ENCODE measurements around the gene NKTR.

The NKTR gene

DNA sequence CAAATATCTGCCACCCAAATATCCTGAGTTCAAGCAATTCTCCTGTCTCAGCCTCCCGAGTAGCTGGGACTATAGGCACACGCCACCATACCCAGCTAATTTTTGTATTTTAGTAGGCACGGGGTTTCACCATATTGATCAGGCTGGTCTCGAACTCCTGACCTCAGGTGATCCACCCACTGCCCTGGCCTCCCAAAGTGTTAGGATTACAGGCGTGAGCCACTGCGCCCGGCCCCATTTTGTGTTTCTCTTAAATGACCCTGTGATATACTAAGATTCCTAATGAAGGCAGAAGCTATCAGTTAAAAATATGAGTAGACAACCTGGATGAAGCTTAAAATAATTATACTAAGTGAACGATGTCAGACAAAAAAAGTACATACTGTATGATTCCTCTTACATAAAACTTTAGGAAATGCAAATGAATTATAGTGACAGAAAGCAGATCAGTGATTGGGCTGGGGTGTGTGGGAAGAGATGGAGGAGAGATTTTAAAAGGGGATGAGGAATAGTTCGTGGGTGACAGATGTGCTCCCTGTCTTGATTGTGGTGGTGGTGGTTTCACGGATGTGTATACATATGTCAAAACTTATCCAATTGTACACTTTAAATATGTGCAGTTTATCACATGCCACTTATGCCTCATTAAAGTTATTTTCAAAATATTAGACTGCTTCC, 81.0 kb downstream of the NKTR start:
- DNase-seq (ENCODE audit: low spot score) = no peak

- no peak for DNase-seq (ENCODE audit: low spot score)
Measured at GRCh38 chr3:42682301-42683070, 82.0 kb downstream of the NKTR start.

DNA sequence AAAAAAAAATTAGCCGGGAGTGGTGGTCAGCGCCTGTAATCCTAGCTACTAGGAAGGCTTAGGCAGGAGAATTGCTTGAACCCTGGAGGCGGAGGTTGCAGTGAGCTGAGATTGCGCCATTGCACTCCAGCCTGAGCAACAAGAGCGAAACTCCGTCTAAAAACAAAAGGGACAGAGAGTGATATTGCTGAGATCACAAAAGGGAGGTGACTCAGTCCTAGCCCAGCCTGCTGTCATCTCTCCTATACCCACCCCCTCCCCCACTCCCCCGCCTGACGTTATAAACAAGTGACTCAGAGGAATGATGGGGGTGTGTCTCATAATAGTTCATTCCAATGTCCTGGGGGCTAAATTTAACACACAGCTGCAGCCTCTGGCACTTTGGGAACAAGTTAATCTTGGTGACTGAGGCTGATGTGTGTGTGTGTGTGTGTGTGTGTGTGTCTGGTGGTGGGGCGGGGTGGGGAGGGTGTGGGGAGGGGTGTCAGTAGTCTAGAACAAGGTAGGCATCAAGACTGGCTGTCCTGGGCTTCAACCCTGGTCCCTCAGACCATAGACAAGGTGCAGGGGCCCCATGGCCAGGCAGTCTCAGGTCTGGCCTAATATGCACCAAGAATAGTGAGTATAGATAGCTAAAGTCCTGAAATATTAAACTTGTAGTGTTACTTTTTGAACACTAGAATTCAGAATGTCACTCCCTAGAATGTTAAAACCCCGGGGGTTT, 83.6 kb downstream of the NKTR start:
- no peak for DNase-seq (ENCODE audit: low spot score)

DNA sequence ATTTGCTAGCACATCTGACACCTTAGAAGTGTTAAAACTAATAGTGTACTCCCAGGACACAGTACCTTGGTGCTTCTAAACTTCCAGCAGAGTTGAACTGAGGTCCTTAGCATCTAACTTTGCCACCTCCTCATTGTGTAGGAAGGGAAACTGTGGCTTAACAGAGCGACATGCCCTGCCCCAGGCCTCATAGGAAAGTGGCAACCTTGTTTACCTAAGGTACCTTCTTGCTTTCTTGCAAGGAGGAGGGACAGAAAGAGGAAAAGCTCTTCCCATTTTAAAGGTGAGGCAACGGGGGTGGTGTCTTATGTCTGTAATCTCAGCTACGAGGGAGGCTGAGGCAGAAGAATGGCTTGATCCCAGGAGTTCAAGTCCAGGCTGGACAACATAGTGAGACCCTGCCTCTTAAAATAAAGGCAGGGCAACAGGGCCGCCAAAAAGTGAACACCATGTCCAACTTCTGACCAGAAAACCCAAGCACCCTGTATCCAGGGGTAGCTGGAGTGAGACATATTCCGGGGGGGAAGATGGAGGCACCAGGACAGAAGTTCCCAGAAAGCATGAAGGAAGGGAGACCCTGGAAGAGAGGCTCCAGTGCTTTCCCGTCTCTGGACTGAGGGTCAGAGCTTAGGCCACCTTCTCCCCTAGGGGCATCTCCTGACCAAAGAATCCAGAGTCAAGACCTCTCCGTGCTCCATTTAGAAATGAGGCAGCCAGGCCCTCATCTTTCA, 84.3 kb downstream of the NKTR start:
- no peak for DNase-seq (ENCODE audit: low spot score)

- no peak for DNase-seq (ENCODE audit: low spot score)
Measured at GRCh38 chr3:42685363-42685881, 84.9 kb downstream of the NKTR start, which contains the start of gene KLHL40. TSS of gene KLHL40 (plus strand) at chr3:42685537. CDS start at chr3:42685619, 82 bp downstream.

- DNase-seq (ENCODE audit: low spot score) = no peak
Measured at GRCh38 chr3:42685891-42686820, 85.7 kb downstream of the NKTR start.

- no peak for DNase-seq (ENCODE audit: low spot score)
Measured at GRCh38 chr3:42686832-42687650, 86.6 kb downstream of the NKTR start.

- no peak for DNase-seq (ENCODE audit: low spot score)
Measured at GRCh38 chr3:42688016-42688415, 87.5 kb downstream of the NKTR start.

DNA sequence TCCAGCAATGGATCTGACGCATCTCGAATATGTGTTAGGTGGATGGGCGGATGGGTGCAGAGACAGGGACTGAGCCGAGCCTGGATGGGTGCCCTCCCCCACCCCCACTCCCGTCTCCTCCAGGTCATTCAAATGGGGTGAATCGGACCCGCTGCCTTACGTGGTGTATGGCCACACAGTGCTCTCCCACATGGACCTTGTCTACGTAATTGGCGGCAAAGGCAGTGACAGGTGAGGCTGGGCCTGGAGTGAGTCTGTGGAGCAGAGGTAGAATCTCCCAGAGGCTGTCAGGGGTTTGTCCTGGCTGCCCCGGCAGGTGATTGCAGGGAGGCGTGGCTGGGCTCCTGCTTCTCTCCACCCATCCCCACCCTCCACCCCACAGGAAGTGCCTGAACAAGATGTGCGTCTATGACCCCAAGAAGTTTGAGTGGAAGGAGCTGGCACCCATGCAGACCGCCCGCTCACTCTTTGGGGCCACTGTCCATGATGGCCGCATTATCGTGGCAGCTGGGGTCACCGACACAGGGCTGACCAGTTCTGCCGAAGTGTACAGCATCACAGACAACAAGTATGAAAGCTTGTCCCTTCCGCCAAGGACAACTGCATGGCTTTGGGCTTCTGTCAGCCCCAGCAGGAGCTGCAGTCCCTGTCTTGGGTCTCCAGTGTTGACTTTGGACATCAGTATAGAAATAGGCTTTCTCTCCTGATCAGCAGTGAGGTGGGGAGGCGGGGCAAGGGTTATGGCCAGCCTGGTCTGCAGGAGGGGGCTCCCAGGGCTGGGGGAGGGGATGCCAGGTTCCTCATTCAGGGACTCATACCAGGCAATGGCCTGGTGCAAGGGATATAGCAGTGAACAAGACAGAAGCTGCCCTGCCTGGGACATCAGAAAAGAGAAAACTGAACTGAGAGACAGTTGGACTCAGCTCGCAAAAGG, 88.3 kb downstream of the NKTR start:
- DNase-seq (ENCODE audit: low spot score) = no peak

DNA sequence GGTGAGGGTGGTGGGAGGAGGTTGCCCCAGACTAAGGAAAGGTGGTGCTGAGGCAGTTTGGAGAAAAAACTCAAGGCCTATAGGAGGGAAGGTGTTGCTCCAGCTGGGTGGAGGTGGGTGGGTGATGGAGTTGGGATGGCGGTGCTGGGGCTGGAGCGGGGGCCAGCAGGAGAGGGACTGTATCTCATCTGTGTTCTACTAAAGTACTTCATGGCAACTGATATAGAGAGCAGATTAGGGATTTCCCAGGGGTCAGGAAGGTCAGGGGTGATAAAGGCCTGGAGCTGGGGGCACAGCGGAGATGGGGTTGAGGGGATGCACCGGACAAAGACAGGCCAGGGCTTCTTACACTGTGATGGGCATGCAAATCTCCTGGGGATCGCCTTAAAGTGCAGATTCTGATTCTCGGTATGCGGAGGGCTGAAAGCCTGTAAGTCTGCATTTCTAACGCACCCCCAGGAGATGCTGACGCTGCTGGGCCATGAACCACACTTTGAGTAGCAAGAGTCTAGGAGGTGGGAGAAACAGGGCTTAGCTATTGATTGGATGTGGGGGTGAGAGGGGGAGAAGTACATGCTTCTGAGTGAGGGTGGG, 89.0 kb downstream of the NKTR start:
- DNase-seq (ENCODE audit: low spot score) = no peak

- no peak for DNase-seq (ENCODE audit: low spot score)
Measured at GRCh38 chr3:42690191-42690590, 89.7 kb downstream of the NKTR start.

DNA sequence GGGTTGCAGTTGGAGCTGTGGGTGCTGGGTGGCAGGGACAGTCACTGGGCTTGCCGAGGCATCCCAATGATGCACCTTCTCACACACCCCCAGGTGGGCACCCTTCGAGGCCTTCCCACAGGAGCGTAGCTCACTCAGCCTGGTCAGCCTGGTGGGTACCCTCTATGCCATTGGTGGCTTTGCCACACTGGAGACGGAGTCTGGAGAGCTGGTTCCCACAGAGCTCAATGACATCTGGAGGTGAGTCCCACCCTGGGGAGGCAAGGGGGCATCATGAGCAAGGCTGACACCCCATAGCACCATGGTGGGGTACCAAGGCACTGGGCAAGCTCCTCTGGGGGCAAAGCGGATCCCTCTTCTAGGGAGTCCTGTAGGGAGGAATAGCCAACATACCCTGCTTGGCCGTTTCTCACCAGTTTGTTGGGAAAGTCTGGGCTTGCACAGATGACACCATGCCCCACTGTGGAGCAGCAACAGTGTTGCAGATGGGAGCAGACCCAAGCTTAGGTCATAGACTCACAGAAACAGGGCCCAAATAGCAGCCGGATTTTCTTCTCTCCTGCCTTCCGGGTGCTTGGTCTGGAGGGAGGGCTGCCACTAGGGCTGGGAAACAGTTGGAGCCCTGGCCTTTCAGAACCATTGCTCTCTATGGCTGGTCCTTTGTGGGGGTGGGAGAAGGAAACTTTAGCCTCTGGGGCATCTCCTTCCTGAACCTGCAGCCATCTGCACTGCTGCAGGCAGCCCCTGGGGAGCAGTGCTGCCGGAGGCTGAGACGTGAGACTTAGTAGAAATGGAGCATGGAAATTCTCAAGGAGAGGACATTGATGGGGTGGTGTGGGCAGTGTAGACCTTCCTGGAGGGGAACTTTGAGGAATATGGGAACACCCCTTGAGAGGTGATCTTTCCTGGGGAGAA, 90.5 kb downstream of the NKTR start:
- DNase-seq (ENCODE audit: low spot score) = no peak

GRCh38 chr3:42691816-42692666, 91.6 kb downstream of the NKTR start:
- no peak for DNase-seq (ENCODE audit: low spot score)

GRCh38 chr3:42692667-42693529, 92.4 kb downstream of the NKTR start:
- no peak for DNase-seq (ENCODE audit: low spot score)

- DNase-seq (ENCODE audit: low spot score) = no peak
Measured at GRCh38 chr3:42693530-42693930, 93.0 kb downstream of the NKTR start.
